Measurements from ENCODE around the gene KCNJ8. TPM values are rescaled to one million over a fixed set of nuclear protein-coding genes. Genes with fewer than 3 reads are reported as not detected.

KCNJ8 gene
- total RNA-seq, 4 donors from 2014 or later: 11.6 to 24.1 (median 17.7) TPM

DNA sequence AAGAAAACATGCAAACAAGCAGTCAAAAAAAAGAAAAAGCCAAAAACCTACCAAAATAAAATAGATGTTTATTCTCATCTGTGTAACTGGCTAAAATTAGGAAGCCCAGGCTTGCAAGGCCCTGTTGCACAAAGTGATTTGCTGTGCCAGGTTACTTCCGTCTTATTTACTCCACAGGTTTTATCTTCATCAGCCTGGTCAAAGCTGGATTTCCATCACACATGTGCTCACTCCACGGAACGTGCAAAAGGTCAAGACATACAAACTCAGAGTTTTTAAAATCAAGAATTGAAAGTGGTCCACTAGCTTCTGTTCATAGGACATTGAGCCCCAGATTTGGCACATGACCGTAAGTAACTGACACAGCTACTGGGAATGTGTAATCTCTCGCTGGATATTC, 14.8 kb downstream of the KCNJ8 start:
- WGBS, 2 donors: 88 to 93% methylated on average over 5 of the region's 5 CpGs

DNA sequence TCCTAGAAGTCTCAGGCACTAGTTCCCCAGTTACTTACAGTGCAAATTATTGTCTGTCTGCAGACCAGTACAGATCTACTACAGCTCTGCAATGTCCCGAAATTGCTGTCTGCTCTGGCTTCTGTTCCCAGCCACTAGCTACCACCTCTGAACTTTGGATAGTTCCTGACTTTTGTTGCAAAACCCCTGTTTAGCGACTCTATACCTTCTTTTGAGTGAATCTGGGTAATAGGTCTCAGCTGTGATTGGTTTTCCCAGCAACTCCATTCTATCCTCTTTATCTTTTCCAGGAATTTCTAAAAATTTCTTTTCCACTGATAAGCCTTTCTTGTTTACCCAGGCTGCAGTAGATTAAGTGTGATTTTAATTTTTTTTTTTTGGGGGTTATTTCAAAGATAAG, 16.8 kb downstream of the KCNJ8 start:
- WGBS, 2 donors: 75 to 85% methylated on average over 2 of the region's 2 CpGs
- TF ChIP-seq POLR2A (IDR thresholded peaks at IDR 0.05): no peak
- TF ChIP-seq, protein P1, sequence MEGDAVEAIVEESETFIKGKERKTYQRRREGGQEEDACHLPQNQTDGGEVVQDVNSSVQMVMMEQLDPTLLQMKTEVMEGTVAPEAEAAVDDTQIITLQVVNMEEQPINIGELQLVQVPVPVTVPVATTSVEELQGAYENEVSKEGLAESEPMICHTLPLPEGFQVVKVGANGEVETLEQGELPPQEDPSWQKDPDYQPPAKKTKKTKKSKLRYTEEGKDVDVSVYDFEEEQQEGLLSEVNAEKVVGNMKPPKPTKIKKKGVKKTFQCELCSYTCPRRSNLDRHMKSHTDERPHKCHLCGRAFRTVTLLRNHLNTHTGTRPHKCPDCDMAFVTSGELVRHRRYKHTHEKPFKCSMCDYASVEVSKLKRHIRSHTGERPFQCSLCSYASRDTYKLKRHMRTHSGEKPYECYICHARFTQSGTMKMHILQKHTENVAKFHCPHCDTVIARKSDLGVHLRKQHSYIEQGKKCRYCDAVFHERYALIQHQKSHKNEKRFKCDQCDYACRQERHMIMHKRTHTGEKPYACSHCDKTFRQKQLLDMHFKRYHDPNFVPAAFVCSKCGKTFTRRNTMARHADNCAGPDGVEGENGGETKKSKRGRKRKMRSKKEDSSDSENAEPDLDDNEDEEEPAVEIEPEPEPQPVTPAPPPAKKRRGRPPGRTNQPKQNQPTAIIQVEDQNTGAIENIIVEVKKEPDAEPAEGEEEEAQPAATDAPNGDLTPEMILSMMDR (IDR thresholded peaks at IDR 0.05): no peak
- H3K4me1 ChIP-seq: no peaks in the 10 kb centered on the region
- H3K27me3 ChIP-seq: no peaks in the 10 kb centered on the region
- no peaks in the 10 kb centered on the region for H3K9me3 ChIP-seq
- H3K27ac ChIP-seq: no peak overlapping the region
- DNase-seq: no peak
- H3K36me3 ChIP-seq: no peaks in the 10 kb centered on the region
- intact Hi-C loops (cut with DNase I): no loop called here
- no peak overlapping the region for H3K4me3 ChIP-seq (replicated peaks in 1 of 3)

More for the DNA sequence above, 14.8 kb downstream of the KCNJ8 start:
- H3K27me3 ChIP-seq: no peaks in the 10 kb centered on the region
- no peak overlapping the region for H3K4me3 ChIP-seq (replicated peaks in 1 of 3)
- H3K27ac ChIP-seq: no peak overlapping the region
- H3K9me3 ChIP-seq: no peaks in the 10 kb centered on the region
- intact Hi-C loops (cut with DNase I): no loop called here
- H3K4me1 ChIP-seq: no peaks in the 10 kb centered on the region
- TF ChIP-seq POLR2A (IDR thresholded peaks at IDR 0.05): no peak
- TF ChIP-seq, protein P1 (IDR thresholded peaks at IDR 0.05): no peak
- no peak for DNase-seq
- H3K36me3 ChIP-seq: no peaks in the 10 kb centered on the region

GRCh38 chr12:21756699-21757098, 17.8 kb downstream of the KCNJ8 start:
- no peaks in the 10 kb centered on the region for H3K4me1 ChIP-seq
- no peaks in the 10 kb centered on the region for H3K9me3 ChIP-seq
- H3K4me3 ChIP-seq (replicated peaks in 1 of 3): no peak overlapping the region
- intact Hi-C loops (cut with DNase I): no loop called here
- no peak for DNase-seq
- H3K27me3 ChIP-seq: no peaks in the 10 kb centered on the region
- 91 to 93% methylated on average over 4 of the region's 4 CpGs for WGBS, 2 donors
- H3K36me3 ChIP-seq: no peaks in the 10 kb centered on the region
- no peak overlapping the region for H3K27ac ChIP-seq
- no peak for TF ChIP-seq POLR2A (IDR thresholded peaks at IDR 0.05)
- TF ChIP-seq, protein P1 (IDR thresholded peaks at IDR 0.05): no peak

DNA sequence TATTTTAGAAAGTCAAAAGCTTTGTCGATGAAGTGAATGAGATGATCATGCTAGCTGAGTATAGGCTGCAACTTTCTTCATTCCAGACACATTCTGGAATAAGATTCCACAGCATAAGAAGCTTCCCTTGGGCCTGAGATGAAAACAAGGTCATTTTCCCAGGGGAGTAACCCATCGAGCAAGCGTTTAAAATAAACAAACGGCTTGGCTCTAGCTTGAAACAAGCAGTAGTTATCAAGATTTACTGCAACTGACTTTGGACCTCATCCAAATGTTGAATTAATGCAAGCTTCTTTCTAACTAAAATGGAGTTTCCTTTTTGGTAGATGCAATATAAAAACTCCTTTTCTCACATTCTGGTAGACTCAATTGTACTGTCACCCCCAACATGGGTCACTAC, 23.0 kb downstream of the KCNJ8 start:
- Histone ChIP-seq H3K4me3 (replicated peaks in 1 of 3) (no peak overlapping the region), H3K4me1 (no peaks in the 10 kb centered on the region), H3K27ac (no peak overlapping the region), H3K9me3 (no peaks in the 10 kb centered on the region), H3K27me3 (no peaks in the 10 kb centered on the region), H3K36me3 (no peaks in the 10 kb centered on the region)
- intact Hi-C loops (cut with DNase I): no loop called here
- WGBS, 2 donors: 19 to 27% methylated on average over 4 of the region's 4 CpGs
- TF ChIP-seq, protein P1 (IDR thresholded peaks at IDR 0.05): no peak
- no peak for TF ChIP-seq POLR2A (IDR thresholded peaks at IDR 0.05)
- DNase-seq: no peak

DNA sequence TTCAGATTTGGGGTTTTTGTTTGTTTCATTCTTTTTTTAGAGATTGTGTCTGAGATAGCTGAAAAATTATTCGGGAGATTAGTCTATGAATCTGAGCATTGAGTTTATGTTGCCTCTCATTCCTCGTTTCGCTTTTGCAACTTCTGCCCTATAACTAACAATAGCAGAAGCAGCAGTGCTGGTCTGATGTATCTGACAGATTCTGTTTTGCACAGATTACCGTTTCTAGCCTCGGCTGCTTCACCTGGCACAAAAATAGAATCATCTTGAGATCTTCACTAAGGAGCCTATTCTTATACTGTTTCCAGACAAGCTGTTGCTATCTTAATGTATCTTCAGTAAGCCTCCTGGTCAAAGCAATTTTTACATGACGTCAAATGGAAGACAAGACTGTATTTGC, 29.2 kb downstream of the KCNJ8 start:
- Histone ChIP-seq H3K4me3 (replicated peaks in 1 of 3) (no peak overlapping the region), H3K36me3 (no peaks in the 10 kb centered on the region), H3K9me3 (no peaks in the 10 kb centered on the region), H3K4me1 (no peaks in the 10 kb centered on the region), H3K27me3 (no peaks in the 10 kb centered on the region), H3K27ac (no peak overlapping the region)
- intact Hi-C loops (cut with DNase I): no loop called here
- DNase-seq: no peak
- TF ChIP-seq, protein P1 (IDR thresholded peaks at IDR 0.05): no peak
- TF ChIP-seq POLR2A (IDR thresholded peaks at IDR 0.05): no peak
- WGBS, 2 donors: 90 to 91% methylated on average over 6 of the region's 6 CpGs

Measured in thyroid gland (tissue), 4 donors.